SK-N-SH (cell line): ENCODE data around the gene USB1. TPM values are rescaled to one million over a fixed set of nuclear protein-coding genes. Genes with fewer than 3 reads are reported as not detected.

Experiments
- CTCF ChIA-PET: fragments of 300-600, 350-600 bp; formaldehyde crosslinking; extraction: SDS; loops from one replicate; lab custom pipeline; 2021; lab: Yijun Ruan, JAX
- POLR2A ChIA-PET: fragments of 350-600 bp; sonication (Branson Sonifier 250); formaldehyde crosslinking; extraction: SDS; loops from one replicate; lab custom pipeline; 2020; ENCODE audit warnings: antibody characterized with exemption, inconsistent platforms; lab: Yijun Ruan, JAX
- DNase-seq: peaks from one replicate; pipeline ENCODE4 v3.0.0; 2012
- H2AFZ ChIP-seq: fragments of 200-600 bp; sonication (generic); 2 replicates; pipeline ENCODE4 v1.8.1; 2016; ENCODE audit warnings: antibody characterized with exemption, mild to moderate bottlenecking, low read depth
- H3F3A ChIP-seq: fragments of 200-600 bp; sonication (generic); replicated peaks from 2 replicates; pipeline ENCODE3; 2016; ENCODE audit warnings: antibody characterized with exemption, mild to moderate bottlenecking; ENCODE audit not compliant: insufficient read depth
- H3K27ac ChIP-seq, 2 experiments: fragments of 200-500 bp in 1 of 2; fragments of 200-600 bp in 1 of 2; sonication (Bioruptor generic) in 1 of 2; sonication (generic), shearing (Covaris generic) in 1 of 2; 2 replicates each; pipeline versions ENCODE4 v1.5.1 to v1.6.1; 2014 to 2016; ENCODE audit warnings: low read depth in 2 of 2, inconsistent platforms in 1 of 2, low read length in 1 of 2, mild to moderate bottlenecking in 1 of 2, mixed read lengths in 1 of 2
- H3K27me3 ChIP-seq: fragments of 200-600 bp; sonication (generic), shearing (Covaris generic); 2 replicates; pipeline ENCODE4 v1.6.1; 2016; ENCODE audit warnings: mixed run types; ENCODE audit not compliant: insufficient read depth
- H3K36me3 ChIP-seq, 2 experiments: fragments of 200-500 bp in 1 of 2; fragments of 200-600 bp in 1 of 2; sonication (Bioruptor generic) in 1 of 2; sonication (generic) in 1 of 2; replicated peaks in 1 of 2; 2 replicates each; pipeline versions ENCODE3 to v1.5.1; 2014 to 2016; ENCODE audit warnings: low read length in 1 of 2, mild to moderate bottlenecking in 1 of 2; ENCODE audit not compliant: insufficient read depth in 2 of 2, control insufficient read depth in 1 of 2
- H3K4me1 ChIP-seq, 2 experiments: fragments of 200-500 bp in 1 of 2; fragments of 200-600 bp in 1 of 2; sonication (Bioruptor generic) in 1 of 2; sonication (generic), shearing (Covaris generic) in 1 of 2; 2 replicates each; pipeline versions ENCODE4 v1.5.1 to v1.6.1; 2014 to 2016; ENCODE audit warnings: low read depth in 1 of 2, low read length in 1 of 2, mixed run types in 1 of 2; ENCODE audit not compliant: insufficient read depth in 2 of 2, control insufficient read depth in 1 of 2
- H3K4me2 ChIP-seq: fragments of 200-600 bp; sonication (generic), shearing (Covaris generic); 2 replicates; pipeline ENCODE4 v1.6.1; 2017; ENCODE audit warnings: mixed run types
- H3K4me3 ChIP-seq, 2 experiments: fragments of 200-500 bp in 1 of 2; fragments of 200-600 bp in 1 of 2; sonication (Bioruptor generic) in 1 of 2; sonication (generic), shearing (Covaris generic) in 1 of 2; 2 replicates each; pipeline versions ENCODE4 v1.5.1 to v1.8.1; 2014 to 2016; ENCODE audit warnings: low read depth in 2 of 2, inconsistent platforms in 1 of 2, low read length in 1 of 2, mild to moderate bottlenecking in 1 of 2, mixed read lengths in 1 of 2, moderate library complexity in 1 of 2
- H3K79me2 ChIP-seq: fragments of 200-600 bp; sonication (generic); 2 replicates; pipeline ENCODE4 v1.8.1; 2017; ENCODE audit warnings: mild to moderate bottlenecking; ENCODE audit not compliant: insufficient read depth
- H3K9ac ChIP-seq: fragments of 200-600 bp; sonication (generic); 2 replicates; pipeline ENCODE4 v1.6.1; 2017; ENCODE audit warnings: mixed run types
- H3K9me2 ChIP-seq: fragments of 200-600 bp; sonication (generic); 2 replicates; pipeline ENCODE4 v1.6.1; 2017; ENCODE audit warnings: mixed run types
- H3K9me3 ChIP-seq: fragments of 200-600 bp; sonication (generic); 2 replicates; pipeline ENCODE4 v1.6.1; 2017; ENCODE audit warnings: mixed run types, mild to moderate bottlenecking, moderate library complexity
- H4K20me1 ChIP-seq: fragments of 200-600 bp; sonication (generic); 2 replicates; pipeline ENCODE4 v1.6.1; 2017; ENCODE audit warnings: mild to moderate bottlenecking, mixed run types; ENCODE audit not compliant: insufficient read depth
- CTCF ChIP-seq: fragments of 200-600 bp; sonication (generic); IDR thresholded peaks from 2 replicates; pipeline ENCODE4 v1.6.1; 2017; ENCODE audit warnings: antibody characterized with exemption, mild to moderate bottlenecking, moderate library complexity
- ELF1 ChIP-seq: IDR thresholded peaks from 2 replicates; pipeline ENCODE4 v1.4.0; 2012
- EP300 ChIP-seq, 2 experiments: IDR thresholded peaks; 2 replicates each; pipeline versions ENCODE4 v1.4.0 to v1.6.1; 2012; ENCODE audit warnings: borderline replicate concordance in 1 of 2, low read depth in 1 of 2, low read length in 1 of 2
- FOSL2 ChIP-seq: IDR thresholded peaks from 2 replicates; pipeline ENCODE4 v1.4.0; 2012; ENCODE audit warnings: low read depth, mild to moderate bottlenecking, moderate library complexity, borderline replicate concordance
- FOXM1 ChIP-seq: IDR thresholded peaks from 2 replicates; pipeline ENCODE4 v1.4.0; 2012; ENCODE audit warnings: low read depth, mild to moderate bottlenecking
- GABPA ChIP-seq: IDR thresholded peaks from 2 replicates; pipeline ENCODE4 v1.4.0; 2012; ENCODE audit warnings: low read depth, mild to moderate bottlenecking
- GATA2 ChIP-seq: sonication (generic); formaldehyde crosslinking; IDR thresholded peaks from 2 replicates; pipeline ENCODE4 v1.5.0; 2020; ENCODE audit warnings: mild to moderate bottlenecking, missing genetic modification reagents
- IRF3 ChIP-seq: fragments of 150-350 bp; IDR thresholded peaks from 2 replicates; pipeline ENCODE4 v1.6.1; 2016; ENCODE audit warnings: mild to moderate bottlenecking, low read depth, low read length
- MAX ChIP-seq: IDR thresholded peaks from 2 replicates; pipeline ENCODE4 v1.4.0; 2012; ENCODE audit warnings: low read depth
- MEF2A ChIP-seq: IDR thresholded peaks from 2 replicates; pipeline ENCODE4 v1.4.0; 2012; ENCODE audit warnings: low read depth, borderline replicate concordance
- NFIC ChIP-seq: IDR thresholded peaks from 2 replicates; pipeline ENCODE4 v1.4.0; 2012; ENCODE audit warnings: borderline replicate concordance
- PBX3 ChIP-seq: IDR thresholded peaks from 2 replicates; pipeline ENCODE4; 2012
- POLR2AphosphoS5 ChIP-seq: IDR thresholded peaks from 2 replicates; pipeline ENCODE4 v1.6.1; 2012; ENCODE audit warnings: low read depth, low read length
- RAD21 ChIP-seq: IDR thresholded peaks from 2 replicates; pipeline ENCODE4 v1.6.1; 2012; ENCODE audit warnings: mild to moderate bottlenecking, low read length
- RCOR1 ChIP-seq: fragments of 150-350 bp; IDR thresholded peaks from 2 replicates; pipeline ENCODE4 v1.6.1; 2017; ENCODE audit warnings: antibody characterized with exemption, low read length
- RFX5 ChIP-seq: IDR thresholded peaks from 2 replicates; pipeline ENCODE4 v1.6.1; 2012; ENCODE audit warnings: mild to moderate bottlenecking, improper control_type of control experiment, low read length
- SIN3A ChIP-seq: IDR thresholded peaks from 2 replicates; pipeline ENCODE4 v1.6.1; 2012; ENCODE audit warnings: low read depth, mild to moderate bottlenecking, low read length, moderate library complexity, borderline replicate concordance
- SMC3 ChIP-seq: IDR thresholded peaks from 2 replicates; pipeline ENCODE4 v1.6.1; 2012; ENCODE audit warnings: low read depth, low read length, improper control_type of control experiment
- TAF1 ChIP-seq: IDR thresholded peaks from 2 replicates; pipeline ENCODE4 v1.6.1; 2012; ENCODE audit warnings: low read depth, mild to moderate bottlenecking, low read length, moderate library complexity, borderline replicate concordance
- TEAD4 ChIP-seq: IDR thresholded peaks from 2 replicates; pipeline ENCODE4 v1.4.0; 2012; ENCODE audit warnings: mild to moderate bottlenecking, borderline replicate concordance; ENCODE audit not compliant: insufficient read depth
- WGBS: methylation state at CpG from one replicate; pipeline ENCODE4 v1.1.6; 2017; ENCODE audit warnings: low lambda C conversion rate; 5-methylcytosine and 5-hydroxymethylcytosine counted together
- polyA plus RNA-seq, 3 experiments: library from polyadenylated mRNA; depleted of rRNA; stranded (reverse); fragments of >200 nt; gene quantifications; 2 replicates each; pipeline ENCODE4 v1.2.3, GENCODE V29; 2012

USB1 gene
- polyA plus RNA-seq, 1 of the 3 experiments (the other 2 are of a cell fraction), result 94.1 TPM

- no peaks in the 10 kb centered on the region for H3F3A ChIP-seq
- no peak for TF ChIP-seq FOSL2
- no peak for TF ChIP-seq MAX
- TF ChIP-seq IRF3, result no peak
- TF ChIP-seq POLR2AphosphoS5, result no peak
- no peak for TF ChIP-seq RAD21
- TF ChIP-seq TAF1, result no peak
- TF ChIP-seq GABPA, result no peak
- TF ChIP-seq FOXM1, result no peak
- no peak for TF ChIP-seq PBX3
- TF ChIP-seq SMC3, result no peak
- TF ChIP-seq MEF2A, result no peak
- TF ChIP-seq RFX5, result no peak
- TF ChIP-seq NFIC, result no peak
- no peak for TF ChIP-seq EP300 (IDR thresholded peaks at IDR 0.05; ENCODE audit: borderline replicate concordance in 1 of 2, low read depth in 1 of 2, low read length in 1 of 2)
- no peak for TF ChIP-seq GATA2
- TF ChIP-seq RCOR1, result no peak
- no peak for TF ChIP-seq ELF1
- no peak for TF ChIP-seq CTCF
- TF ChIP-seq TEAD4, result no peak
- TF ChIP-seq SIN3A, result no peak
- H3K36me3 ChIP-seq, result peaks cover 0 to 20% of the 10 kb centered on the region in 2 experiments
- H3K9me3 ChIP-seq, result no peaks in the 10 kb centered on the region
- H3K9me2 ChIP-seq, result no peaks in the 10 kb centered on the region
- 92% methylated on average over 5 of the region's 11 CpGs for WGBS
- peaks cover 0 to 6% of the 10 kb centered on the region in 2 experiments; a peak in 1 of 4 replicates for H3K4me1 ChIP-seq
- H3K4me3 ChIP-seq, result no peak overlapping the region
- no peaks in the 10 kb centered on the region for H3K27me3 ChIP-seq
- no peaks in the 10 kb centered on the region for H4K20me1 ChIP-seq
- no peak overlapping the region for H3K27ac ChIP-seq
- H3K9ac ChIP-seq, result no peak overlapping the region
- H3K4me2 ChIP-seq, result no peak overlapping the region
- no peak for DNase-seq
- POLR2A ChIA-PET, result no interaction called here
- H3K79me2 ChIP-seq, result no peaks in the 10 kb centered on the region
- CTCF ChIA-PET, result interaction anchor here (0.6 to 3.3 kb wide), 2 partner anchors 9 to 213 kb away, joined by 3 to 18 read pairs; partner anchors contain the start of genes USB1 and ZNF319
- no peak overlapping the region for H2AFZ ChIP-seq
Measured at GRCh38 chr16:57991551-57992059, 9.6 kb upstream of the USB1 start.
